GM21390 (cell line): Measurements from ENCODE around the gene NFKB1.
"Not testable (repeated sequence)": the region's sequence is repeated elsewhere in the genome, so short reads cannot be mapped to it uniquely, and the experiment has no call there.

Experiments used
- ATAC-seq: cut with Tn5 transposase; IDR thresholded peaks from one replicate; pipeline ENCODE4 v1.9.1; 2021; ENCODE audit not compliant: unreplicated experiment

The NFKB1 gene

DNA sequence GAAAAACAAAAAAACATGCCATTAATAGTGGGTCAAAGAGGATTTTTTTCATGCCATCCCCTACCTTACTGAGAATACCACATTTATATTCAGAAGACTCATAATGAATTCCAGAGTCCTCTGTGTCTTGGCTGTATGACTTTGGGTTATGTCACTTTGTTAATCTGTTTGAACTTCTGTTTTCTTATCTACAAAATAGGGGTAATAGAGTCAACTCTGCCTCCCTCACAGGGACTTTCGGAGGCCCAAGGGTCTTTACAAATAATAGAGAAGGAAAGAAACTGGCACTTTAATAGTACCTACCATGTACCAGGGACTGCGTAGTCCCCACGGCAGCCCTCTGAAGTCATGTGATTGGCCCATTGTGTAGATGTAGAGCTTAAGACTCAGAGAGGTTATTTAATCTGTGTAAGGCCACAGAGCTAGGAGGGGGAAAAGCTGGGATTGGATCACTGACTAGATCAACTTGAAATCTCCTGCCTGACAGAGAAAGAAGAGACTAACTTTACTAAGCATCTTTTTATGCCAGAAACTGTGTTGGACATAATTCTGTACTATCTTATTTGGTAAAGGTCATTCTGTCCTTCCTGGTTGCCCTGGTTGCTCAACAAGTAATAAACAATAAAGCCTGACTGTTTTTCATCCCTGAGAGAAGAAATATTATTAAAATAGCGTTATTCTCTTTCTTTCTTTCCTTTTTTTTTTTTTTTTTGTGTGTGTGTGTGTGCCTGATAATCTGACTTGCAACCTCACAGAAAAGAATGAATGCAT, 59.6 kb downstream of the NFKB1 start:
- ATAC-seq = no peak

DNA sequence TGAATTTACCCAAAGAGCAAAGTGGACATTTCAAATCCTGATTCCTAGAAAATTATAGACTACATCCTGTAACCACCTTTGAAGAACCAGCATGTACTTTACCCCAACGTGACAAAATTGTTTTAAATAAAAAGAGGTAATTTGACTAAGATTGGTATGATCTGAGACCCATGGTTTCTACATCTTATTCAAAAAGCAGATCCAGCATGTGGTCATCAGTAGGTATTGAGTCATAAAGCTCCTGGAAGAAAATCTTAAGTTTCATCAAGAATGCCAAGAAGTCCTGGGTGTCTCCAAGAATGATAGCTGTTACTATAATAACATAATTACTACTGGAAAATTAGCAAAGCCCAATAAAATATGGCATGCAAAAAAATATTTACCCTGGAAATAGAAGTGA, 61.8 kb downstream of the NFKB1 start:
- ATAC-seq = no peak

DNA sequence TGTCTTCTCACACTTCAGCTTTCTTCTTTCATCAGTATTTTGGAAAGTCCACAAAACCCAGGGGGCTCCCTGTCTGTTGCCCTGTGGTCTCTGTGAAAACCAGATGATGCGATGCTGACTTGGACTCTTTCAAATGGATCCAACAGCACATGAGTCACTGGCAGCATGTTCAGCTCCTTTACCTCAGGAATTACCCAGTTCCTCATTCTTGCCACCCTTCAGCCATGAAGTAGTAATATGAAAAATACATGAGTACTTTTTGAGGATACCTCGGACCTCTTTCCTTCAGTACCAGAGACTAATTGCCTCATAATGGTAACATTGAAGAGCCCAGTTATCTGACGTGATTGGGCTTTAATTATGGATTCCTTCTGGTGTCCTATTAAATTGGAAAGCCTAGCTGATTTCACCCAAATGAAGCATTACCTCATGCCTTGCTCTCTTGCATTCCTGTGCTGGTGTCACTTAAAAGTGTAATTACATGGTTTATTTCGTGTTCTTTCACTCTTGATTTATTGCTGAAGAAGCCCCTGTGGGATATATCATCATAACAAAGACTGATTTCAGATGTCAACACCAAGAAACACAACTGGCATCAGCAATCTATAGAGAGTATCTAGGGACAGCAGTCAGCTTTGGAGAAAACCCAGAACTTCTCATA, 63.4 kb downstream of the NFKB1 start:
- peak; percentile 73 for ATAC-seq

DNA sequence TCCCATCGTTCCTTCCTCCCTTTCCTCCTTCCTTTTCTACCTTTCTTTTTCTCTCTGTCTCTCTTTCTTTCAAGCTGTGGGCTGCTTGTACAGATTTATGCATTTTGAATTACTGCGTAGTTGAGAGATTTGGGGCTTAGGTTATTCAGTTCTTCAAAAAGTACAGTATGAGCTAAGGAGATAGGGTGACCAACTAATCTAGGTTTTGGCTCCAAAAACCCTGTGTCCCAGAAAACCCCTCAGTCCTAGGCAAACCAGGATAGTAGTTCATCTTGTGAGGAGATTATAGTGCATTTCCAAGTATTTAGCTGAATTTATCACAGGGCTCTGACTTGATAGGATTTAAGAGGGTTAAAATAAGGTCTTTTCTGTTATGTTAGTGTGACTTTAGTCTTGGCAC, 64.5 kb downstream of the NFKB1 start:
- no peak for ATAC-seq

DNA sequence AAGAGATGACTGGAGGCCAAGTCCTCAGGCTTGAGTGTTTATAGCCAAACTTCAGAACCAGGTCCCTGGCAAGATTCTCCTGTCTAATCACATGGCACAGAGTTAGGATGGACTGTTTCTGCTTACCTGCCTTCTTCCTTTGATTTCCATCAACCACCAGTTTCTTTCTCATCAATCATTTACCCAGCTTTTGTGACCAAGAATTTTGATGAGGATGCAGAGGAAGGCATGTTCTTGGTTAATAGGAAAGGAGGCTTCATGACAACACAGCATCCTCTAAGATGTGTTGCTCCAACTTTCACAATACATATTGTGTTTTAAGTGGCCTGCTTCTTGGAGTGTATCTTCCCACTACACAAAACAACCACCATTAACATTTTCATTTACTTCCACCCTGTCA, 65.3 kb downstream of the NFKB1 start:
- no peak for ATAC-seq

DNA sequence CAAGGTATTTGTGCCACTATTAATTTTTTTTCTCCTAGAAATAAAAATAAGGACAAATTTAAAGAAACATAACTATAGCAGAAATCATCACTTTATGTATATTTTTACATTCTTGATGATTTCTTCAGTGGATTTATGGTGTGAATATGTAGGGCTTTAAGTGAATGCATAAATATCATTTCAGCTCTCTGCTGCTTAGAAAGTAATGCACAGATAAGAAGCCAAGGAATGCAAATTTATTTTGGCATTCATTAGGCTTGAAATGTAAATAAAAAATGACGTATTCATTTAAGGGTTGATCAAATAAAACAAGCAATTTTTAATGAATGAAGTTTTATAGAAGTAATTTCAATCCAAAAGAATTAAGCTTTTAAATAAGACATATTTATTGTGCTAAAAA, 66.3 kb downstream of the NFKB1 start:
- ATAC-seq = no peak

DNA sequence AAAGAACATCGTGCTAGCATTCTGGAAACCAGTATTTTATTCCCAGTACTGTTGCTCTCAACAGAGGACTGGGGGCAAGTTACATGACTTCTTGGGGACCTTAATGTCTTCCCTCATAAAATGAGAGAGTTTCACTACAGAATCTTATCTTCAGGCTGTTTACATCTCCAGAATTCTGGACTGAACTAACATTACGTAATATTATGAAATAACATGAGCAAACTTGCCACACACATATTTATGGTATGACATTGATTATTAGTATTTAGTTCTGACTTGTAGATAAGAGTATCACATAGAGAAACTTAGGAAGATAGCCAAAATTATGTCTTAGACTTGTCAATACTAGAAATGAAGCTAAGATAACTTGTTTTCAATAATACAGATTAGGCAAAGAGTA, 68.0 kb downstream of the NFKB1 start:
- no peak for ATAC-seq

DNA sequence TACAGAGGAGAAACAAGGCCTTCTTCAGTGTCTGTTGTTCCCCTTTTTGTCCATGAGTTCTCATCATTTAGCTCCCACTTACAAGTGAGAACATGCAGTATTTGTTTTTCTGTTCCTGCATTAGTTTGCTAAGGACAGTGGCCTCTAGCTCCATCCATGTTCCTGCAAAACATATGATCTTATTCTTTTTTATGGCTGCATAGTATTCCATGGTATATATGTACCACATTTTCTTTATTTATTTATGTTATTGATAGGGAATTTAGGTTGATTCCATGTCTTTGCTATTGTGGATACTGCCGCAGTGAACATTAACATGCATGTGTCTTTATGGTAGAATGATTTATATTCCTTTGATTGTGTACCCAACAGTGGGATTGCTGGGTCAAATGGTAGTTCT, 69.1 kb downstream of the NFKB1 start:
- not testable (repeated sequence) for ATAC-seq

DNA sequence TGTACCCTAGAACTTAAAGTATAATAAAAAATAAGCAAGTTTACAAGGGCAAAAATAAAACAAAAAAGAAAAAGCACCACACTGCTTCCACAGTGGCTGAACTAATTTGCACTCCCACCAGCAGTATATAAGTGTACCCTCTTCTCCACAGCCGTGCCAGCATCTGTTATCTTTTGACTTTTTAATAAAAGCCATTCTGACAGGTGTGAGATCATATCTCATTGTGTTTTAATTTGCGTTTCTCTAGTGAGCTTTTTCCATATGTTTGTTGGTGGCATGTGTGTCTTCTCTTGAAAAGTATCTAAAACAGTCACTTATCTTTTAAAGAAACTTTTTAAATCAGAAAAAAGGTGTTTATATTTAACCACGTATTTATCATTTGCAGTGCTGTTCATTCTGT, 71.3 kb downstream of the NFKB1 start:
- ATAC-seq = no peak

DNA sequence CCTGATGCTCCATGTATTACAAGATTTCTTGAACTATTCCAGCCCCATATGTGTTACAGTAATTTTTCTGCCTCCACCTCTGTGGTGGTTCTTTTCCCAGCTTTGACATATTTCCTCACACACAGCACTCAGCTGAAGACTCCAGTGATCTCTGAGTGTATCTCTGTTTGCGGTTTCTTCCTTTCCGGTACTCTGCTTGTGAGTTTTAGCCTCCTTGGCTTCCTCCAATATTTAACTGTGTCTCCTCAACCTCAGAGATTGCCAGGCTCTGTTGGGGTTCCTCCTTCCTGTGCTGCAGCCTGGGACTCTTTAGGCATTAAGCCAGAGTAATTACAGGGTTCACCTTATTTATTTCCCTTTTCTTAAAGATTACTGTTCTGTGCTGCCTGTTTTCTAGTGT, 73.2 kb downstream of the NFKB1 start:
- no peak for ATAC-seq

DNA sequence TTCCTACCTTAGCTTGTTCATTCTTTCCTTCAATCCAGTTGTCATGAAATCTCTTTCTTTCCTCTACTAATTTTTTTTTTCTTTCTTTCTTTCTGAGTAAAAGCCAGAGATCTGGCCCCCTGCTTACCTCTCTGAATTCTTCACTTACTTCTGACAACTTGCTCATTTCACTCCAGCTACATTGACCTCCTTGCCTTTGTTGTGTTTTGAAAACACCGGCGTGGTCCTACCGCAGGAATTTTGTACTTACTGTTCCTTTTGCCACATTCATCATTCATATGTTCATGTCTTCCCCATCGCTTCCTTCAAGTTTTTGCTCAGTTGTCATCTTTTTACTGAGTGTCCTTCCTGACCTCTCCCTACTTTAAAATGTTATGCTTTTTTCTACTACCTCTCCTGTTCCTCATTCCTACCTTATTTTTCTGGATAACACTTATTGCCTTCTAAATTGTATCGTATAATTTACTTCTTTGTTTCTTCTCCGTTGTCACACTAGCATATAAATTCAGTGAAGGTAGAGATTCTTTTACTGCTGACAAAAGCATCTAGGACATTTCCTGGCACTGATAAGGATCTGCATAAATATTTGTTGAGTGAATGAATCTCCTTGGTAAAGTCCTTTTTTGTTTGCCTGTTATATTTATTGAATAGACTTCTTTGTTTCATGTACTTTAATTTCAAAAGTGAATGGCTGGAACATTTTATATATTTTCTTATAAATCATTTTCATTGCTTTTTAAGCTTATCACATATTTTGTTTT, 74.4 kb downstream of the NFKB1 start:
- no peak for ATAC-seq

DNA sequence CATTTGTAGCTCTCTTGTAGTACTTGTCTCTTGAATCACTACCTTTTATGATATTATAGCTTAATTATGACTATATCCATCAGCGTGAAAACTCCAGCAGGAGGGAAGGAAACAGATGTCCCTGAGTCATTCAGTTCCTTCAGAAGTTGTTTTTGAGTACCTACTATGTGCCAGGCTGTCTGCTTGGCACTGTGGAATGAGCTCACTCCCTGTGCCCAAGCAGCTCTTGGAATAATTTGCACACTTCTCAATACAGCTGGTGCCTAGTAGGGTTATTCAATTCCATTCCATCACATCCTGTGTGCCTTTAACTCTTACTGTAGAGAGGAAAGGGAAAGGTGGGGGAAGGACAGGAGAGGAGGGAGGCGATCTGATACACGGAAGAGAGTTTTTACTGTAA, 77.1 kb downstream of the NFKB1 start:
- no peak for ATAC-seq

DNA sequence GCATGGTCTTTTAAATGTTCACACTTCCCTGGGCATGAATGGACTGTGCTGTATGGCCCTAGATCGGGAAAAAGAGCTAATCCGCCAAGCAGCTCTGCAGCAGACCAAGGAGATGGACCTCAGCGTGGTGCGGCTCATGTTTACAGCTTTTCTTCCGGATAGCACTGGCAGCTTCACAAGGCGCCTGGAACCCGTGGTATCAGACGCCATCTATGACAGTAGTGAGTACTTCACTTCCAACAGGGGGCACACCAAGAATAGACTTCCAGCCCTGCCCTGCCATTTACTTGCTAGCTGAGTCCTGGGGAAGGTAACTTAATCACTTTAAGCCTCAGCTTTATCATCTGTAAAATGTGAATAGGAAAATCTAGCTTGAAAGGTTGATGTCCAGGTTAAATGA, 77.7 kb downstream of the NFKB1 start:
- ATAC-seq = no peak

DNA sequence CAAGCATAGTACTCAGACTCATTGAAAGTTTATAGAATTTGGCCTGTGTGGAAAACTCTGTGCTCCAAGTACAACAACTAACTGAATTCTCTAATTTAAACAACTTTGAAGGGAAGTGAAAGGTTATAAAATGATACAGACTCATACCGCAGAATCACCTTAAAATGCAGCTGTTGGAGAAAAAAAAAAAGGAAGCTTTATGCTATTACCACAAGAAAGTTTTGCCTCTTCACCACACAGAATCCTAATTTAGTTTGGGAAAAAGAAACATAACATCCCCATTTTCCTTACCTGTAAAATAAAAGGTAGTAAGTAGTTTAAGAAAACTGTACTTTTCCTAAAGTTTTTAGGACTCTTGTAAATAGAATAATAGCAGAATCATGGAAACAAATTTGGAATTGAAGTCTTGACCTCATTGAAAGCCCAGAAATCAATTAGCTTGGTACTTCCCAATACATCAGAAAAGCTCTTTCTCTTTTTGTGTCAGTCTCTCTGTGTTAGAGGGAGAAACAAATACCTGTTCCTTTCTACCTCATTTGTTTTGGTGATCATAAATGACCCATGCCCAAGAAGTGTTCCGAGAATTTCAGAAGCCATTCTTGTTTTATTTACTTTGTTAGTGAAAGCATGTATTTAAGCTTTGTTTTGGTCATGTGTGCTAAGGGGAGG, 78.8 kb downstream of the NFKB1 start:
- no peak for ATAC-seq

DNA sequence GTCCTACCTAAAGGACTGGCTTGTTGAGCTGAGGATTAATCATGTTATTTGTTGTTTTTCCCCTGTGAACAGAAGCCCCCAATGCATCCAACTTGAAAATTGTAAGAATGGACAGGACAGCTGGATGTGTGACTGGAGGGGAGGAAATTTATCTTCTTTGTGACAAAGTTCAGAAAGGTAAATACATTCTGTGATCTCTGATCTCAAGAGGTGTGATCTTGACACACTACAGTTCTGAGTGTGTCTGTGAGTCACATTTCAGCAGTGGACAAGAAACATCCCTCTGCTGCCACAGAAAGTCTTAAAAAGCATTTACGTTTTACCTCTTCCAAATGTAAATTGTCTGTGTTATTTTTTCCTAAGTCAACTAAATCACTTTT, 79.3 kb downstream of the NFKB1 start:
- ATAC-seq = no peak

DNA sequence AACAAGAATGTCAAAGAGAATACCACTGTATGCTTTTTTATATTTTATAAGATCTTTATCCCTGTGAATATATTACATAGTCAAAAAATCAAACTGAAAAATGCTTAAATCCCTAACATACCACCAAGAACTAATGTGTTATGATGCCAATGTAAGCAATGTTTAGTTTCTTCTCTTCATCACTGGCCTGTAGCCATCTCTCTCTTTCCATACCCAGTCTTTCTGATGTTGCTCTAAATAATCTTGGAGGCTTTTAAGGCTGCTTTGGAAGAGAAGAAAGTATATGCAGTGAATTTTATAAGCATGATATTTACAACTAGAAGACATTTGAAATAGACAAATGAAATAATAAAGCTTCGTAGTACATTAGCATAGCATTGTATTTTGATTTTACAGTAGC, 82.9 kb downstream of the NFKB1 start:
- ATAC-seq = no peak

DNA sequence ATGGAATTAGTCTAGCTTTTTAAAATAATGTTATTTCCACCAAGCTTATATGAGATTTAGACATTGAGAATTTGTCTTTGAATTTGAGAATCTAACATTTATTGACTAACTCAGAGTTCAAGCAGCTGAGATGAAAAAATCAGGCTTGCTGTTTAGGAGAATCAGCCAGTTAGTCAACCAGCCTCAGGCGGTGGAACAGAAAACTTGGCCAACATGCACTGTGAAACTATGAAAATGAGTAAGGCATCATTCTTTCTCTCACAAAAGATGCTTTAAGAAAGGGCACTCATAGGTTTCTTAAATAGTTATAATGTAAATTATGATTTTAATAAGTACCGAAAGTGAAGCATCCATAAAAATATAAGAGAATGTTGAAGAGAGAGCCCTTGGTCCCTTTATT, 84.2 kb downstream of the NFKB1 start:
- ATAC-seq = peak; percentile 51

DNA sequence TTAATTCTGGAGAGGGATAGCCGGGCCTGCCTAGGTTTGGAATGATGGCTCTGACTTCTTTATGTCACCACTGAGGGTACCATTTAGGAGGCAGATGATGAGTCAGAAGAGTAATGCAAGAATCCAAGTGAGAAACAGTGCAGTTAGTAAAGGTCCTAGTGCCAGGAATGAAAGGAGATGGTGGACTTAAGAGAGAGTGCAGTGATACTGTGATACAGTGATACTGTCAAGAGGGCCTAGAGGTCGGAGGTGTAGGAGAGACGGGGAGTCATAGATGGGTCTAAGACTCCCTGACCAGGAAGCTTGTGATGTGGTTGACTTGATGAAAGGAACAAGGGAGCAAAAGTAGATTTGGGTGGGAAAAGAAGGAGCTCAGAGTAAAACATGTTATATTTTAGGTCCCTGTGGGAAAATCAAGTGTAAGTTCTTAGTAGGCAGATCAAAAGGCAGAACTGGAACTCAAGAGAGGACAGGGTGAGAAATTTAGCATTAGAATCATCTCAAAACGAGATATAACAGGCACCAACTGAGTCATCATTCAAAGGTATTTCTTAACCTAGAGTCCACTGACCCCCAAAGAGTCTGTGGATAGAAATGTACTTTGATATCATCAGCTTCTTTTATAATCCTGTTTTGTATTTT, 85.0 kb downstream of the NFKB1 start:
- peak; percentile 45 for ATAC-seq

DNA sequence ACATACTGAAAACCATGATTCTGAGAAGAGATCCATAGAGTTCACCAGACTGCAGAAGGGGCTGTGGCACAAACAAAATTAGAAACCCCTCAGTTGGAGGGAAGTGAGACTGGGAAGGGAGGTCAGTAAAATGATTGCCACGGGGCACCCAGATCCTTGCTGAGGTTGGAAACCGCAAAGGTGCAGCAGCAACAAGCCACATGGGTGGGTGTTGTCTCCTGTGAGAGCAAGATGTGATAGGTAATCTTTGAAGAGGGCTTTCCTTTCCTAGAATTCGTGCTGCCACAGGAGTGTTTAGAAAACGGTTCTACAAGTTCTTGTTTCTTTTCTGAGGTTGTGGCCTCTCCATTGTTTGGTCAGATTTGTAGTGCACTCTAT, 85.5 kb downstream of the NFKB1 start:
- ATAC-seq = peak; percentile 41

DNA sequence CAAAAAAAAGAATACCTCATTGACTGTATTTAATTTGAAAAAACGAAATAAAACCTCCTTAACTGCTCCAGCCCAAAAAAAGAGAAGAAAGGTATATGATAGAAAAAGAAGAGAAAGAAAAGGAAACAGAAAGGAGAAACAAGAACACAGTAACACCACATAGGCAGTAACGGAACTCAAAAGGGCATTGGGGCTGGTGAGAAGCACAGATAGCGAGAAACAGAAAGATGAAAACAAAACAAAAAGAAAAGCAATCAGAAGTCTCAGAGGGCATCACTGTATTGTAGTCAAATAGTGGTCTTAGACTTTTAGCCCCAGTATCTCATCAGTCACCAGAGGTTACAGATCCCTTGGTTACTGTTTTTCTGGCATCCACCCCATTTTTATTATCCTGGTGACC, 88.6 kb downstream of the NFKB1 start:
- ATAC-seq = no peak

DNA sequence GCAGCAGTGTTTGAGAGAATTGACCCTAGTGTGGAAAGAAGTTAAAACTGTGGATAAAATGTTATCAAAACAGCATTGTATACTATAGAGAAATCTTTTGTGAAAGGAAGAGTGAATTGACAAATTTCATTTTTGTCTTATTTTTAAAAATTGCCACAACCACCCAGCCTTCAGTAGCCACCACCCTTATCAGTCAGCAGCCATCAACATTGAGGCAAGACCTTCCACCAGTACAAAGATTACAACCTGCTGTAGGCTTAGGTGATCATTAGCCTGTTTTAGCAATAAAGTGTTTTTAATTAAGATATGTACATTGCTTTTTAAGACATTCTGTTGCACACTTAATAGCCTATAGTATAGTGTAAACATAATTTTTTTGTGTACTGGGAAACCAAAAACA, 91.1 kb downstream of the NFKB1 start:
- ATAC-seq = no peak
